ENCODE results near the gene IFT20.

Gene IFT20

GRCh38 chr17:28357061-28357900 is 22.0 kb upstream of the IFT20 start, which contains the start of gene POLDIP2 (continued):
- TF ChIP-seq SCRT1 (tag by site-specific recombination; IDR thresholded peaks at IDR 0.05; ENCODE audit: borderline replicate concordance), result no peak
- TF ChIP-seq ZNF324 (tag by site-specific recombination; IDR thresholded peaks at IDR 0.05), result peak; percentile 53; the same call in 1 of the 2 replicates
- TF ChIP-seq SETDB1 (IDR thresholded peaks at IDR 0.05; ENCODE audit: insufficient read length, low read length), result no peak
- peak; percentile 99 for TF ChIP-seq ZNF580 (tag by site-specific recombination; IDR thresholded peaks at IDR 0.05)
- TF ChIP-seq ZNF48 (tag by site-specific recombination; IDR thresholded peaks at IDR 0.05), result no peak
- peak; percentile 53; the same call in 1 of the 2 replicates for TF ChIP-seq PBX3 (CRISPR knock-in tag; IDR thresholded peaks at IDR 0.05)
- peak; percentile 30; the same call in 1 of the 2 replicates for TF ChIP-seq ZNF341 (tag by site-specific recombination; IDR thresholded peaks at IDR 0.05; ENCODE audit: low read depth)
- no peak for TF ChIP-seq CTCF (tag by site-specific recombination; IDR thresholded peaks at IDR 0.05)
- 0 out of 2 replicates have a peak, but pooled peaks have one; percentile 28 for TF ChIP-seq ZNF600 (tag by site-specific recombination; IDR thresholded peaks at IDR 0.05)
- TF ChIP-seq KLF1 (tag by site-specific recombination; IDR thresholded peaks at IDR 0.05), result 0 out of 2 replicates have a peak, but pooled peaks have one; percentile 45
- 0 out of 2 replicates have a peak, but pooled peaks have one; percentile 22 for TF ChIP-seq ZNF488 (tag by site-specific recombination; IDR thresholded peaks at IDR 0.05)
- TF ChIP-seq ZNF239 (tag by site-specific recombination; IDR thresholded peaks at IDR 0.05), result no peak
- no peak for TF ChIP-seq ZNF626 (tag by site-specific recombination; IDR thresholded peaks at IDR 0.05)
- TF ChIP-seq YY2 (tag by site-specific recombination; IDR thresholded peaks at IDR 0.05), result peak; percentile 87
- TF ChIP-seq KLF7 (tag by site-specific recombination; IDR thresholded peaks at IDR 0.05; ENCODE audit: borderline replicate concordance), result peak; percentile 75; the same call in 1 of the 2 replicates
- TF ChIP-seq ZNF350 (tag by site-specific recombination; IDR thresholded peaks at IDR 0.05), result 0 out of 2 replicates have a peak, but pooled peaks have one; percentile 32
- peak; percentile 55; the same call in 1 of the 2 replicates for TF ChIP-seq TRIM28 (IDR thresholded peaks at IDR 0.05; ENCODE audit: borderline replicate concordance, low read length)
- TF ChIP-seq ZNF518A (tag by site-specific recombination; conservative IDR thresholded peaks at IDR 0.05; ENCODE audit: low read depth), result peak; percentile 98
- TF ChIP-seq ZBTB20 (tag by site-specific recombination; IDR thresholded peaks at IDR 0.05), result peak; percentile 45; the same call in 1 of the 2 replicates
- peak; percentile 91 for TF ChIP-seq ZNF660 (tag by site-specific recombination; IDR thresholded peaks at IDR 0.05)
- TF ChIP-seq ZSCAN5A (tag by site-specific recombination; IDR thresholded peaks at IDR 0.05), result peak; percentile 41; the same call in 1 of the 2 replicates
- peak; percentile 94 for TF ChIP-seq ZNF561 (tag by site-specific recombination; IDR thresholded peaks at IDR 0.05; ENCODE audit: borderline replicate concordance)
- TF ChIP-seq ZNF121 (tag by site-specific recombination; IDR thresholded peaks at IDR 0.05), result 0 out of 2 replicates have a peak, but pooled peaks have one; percentile 19

Measured in HEK293 (cell line).